ENCODE results near the gene GNAI3.

DNA sequence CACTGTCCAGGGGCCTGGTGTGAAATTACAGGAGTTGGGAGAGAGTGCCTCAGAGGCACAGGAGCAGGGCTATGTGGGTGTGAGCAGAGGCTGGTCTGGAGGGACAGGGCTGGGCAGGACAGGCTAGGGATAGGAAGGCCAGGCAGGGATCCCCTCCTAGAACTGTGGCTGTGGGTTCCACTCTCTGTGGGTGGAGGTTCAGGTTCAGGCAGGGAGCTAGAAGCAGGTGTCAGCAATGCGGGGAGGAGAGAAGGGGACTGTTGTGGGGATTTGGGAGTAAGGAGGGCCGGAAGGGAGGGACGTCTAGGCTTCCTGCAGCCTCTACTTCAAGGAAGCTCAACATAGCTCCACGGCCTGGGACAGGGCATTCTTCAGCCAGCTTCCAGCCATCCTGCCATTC, 17.0 kb upstream of the GNAI3 start:
- TF ChIP-seq, protein P1, sequence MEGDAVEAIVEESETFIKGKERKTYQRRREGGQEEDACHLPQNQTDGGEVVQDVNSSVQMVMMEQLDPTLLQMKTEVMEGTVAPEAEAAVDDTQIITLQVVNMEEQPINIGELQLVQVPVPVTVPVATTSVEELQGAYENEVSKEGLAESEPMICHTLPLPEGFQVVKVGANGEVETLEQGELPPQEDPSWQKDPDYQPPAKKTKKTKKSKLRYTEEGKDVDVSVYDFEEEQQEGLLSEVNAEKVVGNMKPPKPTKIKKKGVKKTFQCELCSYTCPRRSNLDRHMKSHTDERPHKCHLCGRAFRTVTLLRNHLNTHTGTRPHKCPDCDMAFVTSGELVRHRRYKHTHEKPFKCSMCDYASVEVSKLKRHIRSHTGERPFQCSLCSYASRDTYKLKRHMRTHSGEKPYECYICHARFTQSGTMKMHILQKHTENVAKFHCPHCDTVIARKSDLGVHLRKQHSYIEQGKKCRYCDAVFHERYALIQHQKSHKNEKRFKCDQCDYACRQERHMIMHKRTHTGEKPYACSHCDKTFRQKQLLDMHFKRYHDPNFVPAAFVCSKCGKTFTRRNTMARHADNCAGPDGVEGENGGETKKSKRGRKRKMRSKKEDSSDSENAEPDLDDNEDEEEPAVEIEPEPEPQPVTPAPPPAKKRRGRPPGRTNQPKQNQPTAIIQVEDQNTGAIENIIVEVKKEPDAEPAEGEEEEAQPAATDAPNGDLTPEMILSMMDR (optimal IDR thresholded peaks at IDR 0.05 in 1 of 3, IDR thresholded peaks at IDR 0.05 in 1 of 3, conservative IDR thresholded peaks at IDR 0.05 in 1 of 3; ENCODE audit: extremely low read depth in 1 of 3, insufficient read depth in 2 of 3, low read length in 3 of 3), result no peak
- no peak for TF ChIP-seq EZH2 (IDR thresholded peaks at IDR 0.05; ENCODE audit: low read length)
